Activated CD8-positive, alpha-beta T cell treated with anti-CD3 and anti-CD28 coated beads for 36 hours (primary cell): ENCODE results near the gene SNCB. TPM values are rescaled to one million over a fixed set of nuclear protein-coding genes. Genes with fewer than 3 reads are reported as not detected.

Source experiments
- ATAC-seq: fragments of 200-7000 bp; cut with Tn5 transposase; one replicate; pipeline ENCODE4 v1.10.0; 2021; ENCODE audit warnings: mild to moderate bottlenecking, moderate library complexity
- CTCF ChIA-PET: fragments of 350-600 bp; sonication (Branson Sonifier 250); formaldehyde crosslinking; loops from one replicate; lab custom pipeline; 2021; ENCODE audit warnings: antibody characterized with exemption; lab: Charles Lee
- POLR2A ChIA-PET: fragments of 350-600 bp; sonication (Branson Sonifier 250); formaldehyde crosslinking; loops from one replicate; lab custom pipeline; 2021; ENCODE audit warnings: antibody characterized with exemption; lab: Charles Lee
- DNase-seq: peaks from one replicate; pipeline ENCODE4 v3.0.0-alpha.2; 2020
- H3K27ac Mint-ChIP-seq: one replicate; pipeline ENCODE4 v1.8.0; 2021; ENCODE audit warnings: mild to moderate bottlenecking, mixed read lengths
- H3K27me3 Mint-ChIP-seq: one replicate; pipeline ENCODE4 v1.8.0; 2021; ENCODE audit warnings: mixed read lengths
- H3K36me3 Mint-ChIP-seq: one replicate; pipeline ENCODE4 v1.8.0; 2021; ENCODE audit warnings: low read depth, mixed read lengths
- H3K4me1 Mint-ChIP-seq: one replicate; pipeline ENCODE4 v1.8.0; 2021; ENCODE audit warnings: low read depth, mixed read lengths
- H3K4me3 Mint-ChIP-seq: one replicate; pipeline ENCODE4 v1.8.0; 2021; ENCODE audit warnings: mild to moderate bottlenecking, moderate library complexity, mixed read lengths
- H3K9me3 Mint-ChIP-seq: one replicate; pipeline ENCODE4 v1.8.0; 2021; ENCODE audit warnings: mixed read lengths
- intact Hi-C: fragments of 100-400 bp; cut with micrococcal nuclease; formaldehyde crosslinking; loops from one replicate; pipeline ENCODE4 v1.10.0; 2022
- microRNA-seq: library from miRNA; unstranded; fragments of <30 nt; microRNA quantifications from one replicate; pipeline ENCODE4 v1.2.0, GENCODE V29; 2022; ENCODE audit warnings: borderline microRNAs expressed, borderline replicate concordance
- total RNA-seq, 2 experiments: library from RNA; stranded (reverse); gene quantifications; one replicate each; pipeline ENCODE4 v1.2.3, GENCODE V29; 2021
- TF ChIP-seq, protein P1 (sequence below): fragments of 200-600 bp; IDR thresholded peaks from one replicate; pipeline ENCODE4 v1.8.0; 2022; ENCODE audit warnings: antibody characterized with exemption, mild to moderate bottlenecking

The SNCB gene
- total RNA-seq, 2 experiments from 2014 or later: 0.69 to 0.79 TPM

DNA sequence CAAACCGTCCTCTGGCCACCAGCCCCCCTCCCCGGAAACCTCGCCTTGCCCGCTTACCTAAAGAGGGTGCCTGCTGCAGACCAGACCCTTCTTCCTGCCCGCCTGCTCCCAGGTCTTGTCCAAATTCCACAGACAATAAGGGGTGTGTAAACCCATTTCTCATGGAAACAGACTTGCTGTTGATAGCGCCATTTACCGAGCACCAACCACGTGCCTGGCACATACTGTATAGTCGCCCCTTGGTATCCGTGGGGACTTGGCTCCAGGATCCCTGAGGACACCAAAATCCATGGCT, 56.1 kb downstream of the SNCB start:
- no peak overlapping the region for H3K27ac Mint-ChIP-seq

DNA sequence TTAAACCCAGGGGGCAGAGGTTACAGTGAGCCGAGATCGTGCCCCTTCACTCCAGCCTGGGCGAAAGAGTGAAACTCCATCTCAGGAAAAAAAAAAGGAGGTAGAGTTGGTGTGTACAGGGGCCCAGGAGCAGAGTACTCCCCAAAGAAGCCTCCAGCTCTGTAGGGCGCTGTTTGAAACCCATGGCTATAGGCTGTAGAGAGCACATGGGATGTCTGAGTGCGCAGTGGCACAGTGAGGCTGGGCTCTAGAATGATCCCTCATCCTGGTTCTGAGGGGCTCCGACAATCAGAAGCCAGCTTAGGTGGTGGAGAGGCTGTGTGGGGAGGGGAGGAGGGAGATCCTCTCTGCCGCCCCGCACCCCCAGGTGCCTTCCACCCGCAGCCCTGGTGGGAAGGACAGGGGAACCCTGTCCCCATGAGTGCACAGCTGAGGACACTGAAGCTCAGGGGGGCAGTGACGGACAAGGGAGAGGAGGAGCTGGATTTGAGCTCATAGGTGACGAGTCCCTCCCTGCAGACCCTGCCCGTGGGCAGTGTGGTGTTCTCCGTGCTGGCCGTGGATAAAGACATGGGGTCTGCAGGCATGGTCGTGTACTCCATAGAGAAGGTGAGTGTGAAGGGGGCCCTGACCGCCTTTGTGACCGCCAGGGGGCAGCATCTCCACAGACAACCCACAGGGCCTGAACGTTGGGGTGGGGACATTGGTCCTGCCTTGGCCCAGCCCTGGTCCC, 56.6 kb downstream of the SNCB start:
- intact Hi-C loops: no loop called here
- H3K9me3 Mint-ChIP-seq: no peaks in the 10 kb centered on the region
- no peaks in the 10 kb centered on the region for H3K36me3 Mint-ChIP-seq
- TF ChIP-seq, protein P1, sequence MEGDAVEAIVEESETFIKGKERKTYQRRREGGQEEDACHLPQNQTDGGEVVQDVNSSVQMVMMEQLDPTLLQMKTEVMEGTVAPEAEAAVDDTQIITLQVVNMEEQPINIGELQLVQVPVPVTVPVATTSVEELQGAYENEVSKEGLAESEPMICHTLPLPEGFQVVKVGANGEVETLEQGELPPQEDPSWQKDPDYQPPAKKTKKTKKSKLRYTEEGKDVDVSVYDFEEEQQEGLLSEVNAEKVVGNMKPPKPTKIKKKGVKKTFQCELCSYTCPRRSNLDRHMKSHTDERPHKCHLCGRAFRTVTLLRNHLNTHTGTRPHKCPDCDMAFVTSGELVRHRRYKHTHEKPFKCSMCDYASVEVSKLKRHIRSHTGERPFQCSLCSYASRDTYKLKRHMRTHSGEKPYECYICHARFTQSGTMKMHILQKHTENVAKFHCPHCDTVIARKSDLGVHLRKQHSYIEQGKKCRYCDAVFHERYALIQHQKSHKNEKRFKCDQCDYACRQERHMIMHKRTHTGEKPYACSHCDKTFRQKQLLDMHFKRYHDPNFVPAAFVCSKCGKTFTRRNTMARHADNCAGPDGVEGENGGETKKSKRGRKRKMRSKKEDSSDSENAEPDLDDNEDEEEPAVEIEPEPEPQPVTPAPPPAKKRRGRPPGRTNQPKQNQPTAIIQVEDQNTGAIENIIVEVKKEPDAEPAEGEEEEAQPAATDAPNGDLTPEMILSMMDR: peak; percentile 82
- DNase-seq (peak; percentile 86), ATAC-seq (peak; percentile 95)
- H3K4me1 Mint-ChIP-seq: no peaks in the 10 kb centered on the region
- ChIA-PET CTCF (interaction anchor here (0.6 to 2.4 kb wide), 32 partner anchors 10 to 367 kb away, joined by 3 to 9 read pairs (median 3); partner anchors contain the start of genes EIF4E1B, RNF44, SNCB and TSPAN17), POLR2A (interaction anchor here (1.2 kb wide), 1 partner anchor 37 kb away, joined by 3 read pairs; the partner anchor contains the start of gene RNF44)
- no peaks in the 10 kb centered on the region for H3K27me3 Mint-ChIP-seq
- no peak overlapping the region for H3K27ac Mint-ChIP-seq
- no peak overlapping the region for H3K4me3 Mint-ChIP-seq

More for the DNA sequence above, 56.1 kb downstream of the SNCB start:
- no peaks in the 10 kb centered on the region for H3K4me1 Mint-ChIP-seq
- ATAC-seq (no peak), DNase-seq (no peak)
- TF ChIP-seq, protein P1: peak; percentile 13
- ChIA-PET POLR2A (interaction anchor here (0.5 to 1.0 kb wide), 2 partner anchors 158 to 310 kb away, joined by 3 to 4 read pairs; partner anchors contain the start of gene CLTB), CTCF (interaction anchor here (0.8 to 2.4 kb wide), 15 partner anchors 10 to 366 kb away, joined by 3 to 9 read pairs (median 3); no protein-coding TSS in a partner anchor)
- H3K9me3 Mint-ChIP-seq: no peaks in the 10 kb centered on the region
- intact Hi-C loops: no loop called here
- no peaks in the 10 kb centered on the region for H3K36me3 Mint-ChIP-seq
- no peaks in the 10 kb centered on the region for H3K27me3 Mint-ChIP-seq
- no peak overlapping the region for H3K4me3 Mint-ChIP-seq

Small RNA genes lying within 50 kb of the gene (microRNA-seq; reads per million reads assigned to microRNA genes)
- not detected for gene MIR4281

Other genes starting within 250 kb of the SNCB start
- gene NOP16, start 241.9 kb downstream of the SNCB start, total RNA-seq: 10 to 100 TPM; 71.8 to 75.1 TPM
- gene HIGD2A, start 241.8 kb downstream of the SNCB start, total RNA-seq: 100 to 1,000 TPM; 118 to 120 TPM
- 10 to 100 TPM; 48.2 to 48.6 TPM for gene CLTB, start 214.0 kb downstream of the SNCB start, total RNA-seq
- gene FAF2, start 182.1 kb downstream of the SNCB start, total RNA-seq: 10 to 100 TPM; 32.6 to 33.0 TPM
- 10 to 100 TPM; 55.3 to 62.7 TPM for gene RNF44, start 93.1 kb downstream of the SNCB start, total RNA-seq
- under 1 TPM; 0.23 to 0.47 TPM for gene CDHR2, start 81.2 kb downstream of the SNCB start, total RNA-seq
- gene GPRIN1, start 20.4 kb downstream of the SNCB start, total RNA-seq: 1 to 10 TPM; 1.6 to 2.0 TPM
- gene EIF4E1B, start 141 bp upstream of the SNCB start, total RNA-seq: not detected
- gene TSPAN17, start 16.9 kb upstream of the SNCB start, total RNA-seq: 10 to 100 TPM; 24.6 to 26.3 TPM
- not detected for gene UNC5A, start 180.0 kb upstream of the SNCB start, total RNA-seq